Nephron (organoid): ENCODE results near the gene PLXNA4.

ENCODE experiments used
- H3K27ac Mint-ChIP-seq, 3 experiments: 2 replicates each; pipeline ENCODE4 v1.8.0; 2020; ENCODE audit warnings: mixed read lengths in 3 of 3, mild to moderate bottlenecking in 2 of 3, moderate library complexity in 1 of 3
- H3K27me3 Mint-ChIP-seq: 2 replicates; pipeline ENCODE4 v1.8.0; 2021; ENCODE audit warnings: low read depth, mild to moderate bottlenecking, moderate library complexity, mixed read lengths
- H3K36me3 Mint-ChIP-seq: 2 replicates; pipeline ENCODE4 v1.8.0; 2020; ENCODE audit warnings: low read depth, mixed read lengths
- H3K4me1 Mint-ChIP-seq: 2 replicates; pipeline ENCODE4 v1.8.0; 2020; ENCODE audit warnings: mixed read lengths
- H3K4me3 Mint-ChIP-seq, 3 experiments: 2 replicates each; pipeline ENCODE4 v1.8.0; 2020; ENCODE audit warnings: mild to moderate bottlenecking in 3 of 3, mixed read lengths in 3 of 3, moderate library complexity in 2 of 3
- H3K9me3 Mint-ChIP-seq: 2 replicates; pipeline ENCODE4 v1.8.0; 2020; ENCODE audit warnings: mixed read lengths
- CTCF ChIP-seq, 3 experiments: fragments of 200-600 bp; sonication (generic); IDR thresholded peaks; one replicate each; pipeline ENCODE4 v1.5.0; 2021; ENCODE audit warnings: antibody characterized with exemption in 3 of 3; ENCODE audit not compliant: unreplicated experiment in 3 of 3

PLXNA4 gene

GRCh38 chr7:132328760-132329159, 247.5 kb downstream of the PLXNA4 start:
- no peak for TF ChIP-seq CTCF (IDR thresholded peaks at IDR 0.05; ENCODE audit: unreplicated experiment in 3 of 3)
- no peaks in the 10 kb centered on the region for H3K9me3 Mint-ChIP-seq
- no peaks in the 10 kb centered on the region for H3K4me1 Mint-ChIP-seq
- H3K4me3 Mint-ChIP-seq, result no peak overlapping the region
- no peaks in the 10 kb centered on the region for H3K36me3 Mint-ChIP-seq
- no peak overlapping the region for H3K27ac Mint-ChIP-seq
- H3K27me3 Mint-ChIP-seq, result peaks cover 52% of the 10 kb centered on the region

- Mint-ChIP-seq H3K9me3 (no peaks in the 10 kb centered on the region), H3K27me3 (peaks cover 55% of the 10 kb centered on the region), H3K4me1 (no peaks in the 10 kb centered on the region), H3K36me3 (no peaks in the 10 kb centered on the region), H3K4me3 (no peak overlapping the region), H3K27ac (no peak overlapping the region)
- TF ChIP-seq CTCF (IDR thresholded peaks at IDR 0.05; ENCODE audit: unreplicated experiment in 3 of 3), result no peak
These were observed 248.1 kb downstream of the PLXNA4 start for GRCh38 chr7:132328047-132328620.

- Mint-ChIP-seq H3K4me3 (no peak overlapping the region), H3K36me3 (no peaks in the 10 kb centered on the region), H3K27me3 (peaks cover 61% of the 10 kb centered on the region), H3K27ac (no peak overlapping the region), H3K4me1 (no peaks in the 10 kb centered on the region), H3K9me3 (no peaks in the 10 kb centered on the region)
- TF ChIP-seq CTCF (IDR thresholded peaks at IDR 0.05; ENCODE audit: unreplicated experiment in 3 of 3), result no peak
These were observed 249.2 kb downstream of the PLXNA4 start for GRCh38 chr7:132326878-132327589.

- Mint-ChIP-seq H3K27ac (no peak overlapping the region), H3K36me3 (no peaks in the 10 kb centered on the region), H3K9me3 (no peaks in the 10 kb centered on the region), H3K27me3 (peaks cover 85% of the 10 kb centered on the region), H3K4me3 (no peak overlapping the region), H3K4me1 (peaks cover 11% of the 10 kb centered on the region)
- TF ChIP-seq CTCF (IDR thresholded peaks at IDR 0.05; ENCODE audit: unreplicated experiment in 3 of 3), result no peak
These were observed 253.3 kb downstream of the PLXNA4 start for GRCh38 chr7:132322970-132323369.

- no peaks in the 10 kb centered on the region for H3K36me3 Mint-ChIP-seq
- no peak overlapping the region for H3K27ac Mint-ChIP-seq
- peaks cover 22% of the 10 kb centered on the region for H3K4me1 Mint-ChIP-seq
- H3K27me3 Mint-ChIP-seq, result peaks cover 78% of the 10 kb centered on the region
- no peak for TF ChIP-seq CTCF (IDR thresholded peaks at IDR 0.05; ENCODE audit: unreplicated experiment in 3 of 3)
- peaks cover 3% of the 10 kb centered on the region for H3K9me3 Mint-ChIP-seq
- H3K4me3 Mint-ChIP-seq, result no peak overlapping the region
These were observed 254.9 kb downstream of the PLXNA4 start for GRCh38 chr7:132321387-132321786.

- TF ChIP-seq CTCF (IDR thresholded peaks at IDR 0.05; ENCODE audit: unreplicated experiment in 3 of 3), result no peak
- Mint-ChIP-seq H3K36me3 (no peaks in the 10 kb centered on the region), H3K4me1 (peaks cover 22% of the 10 kb centered on the region), H3K9me3 (peaks cover 3% of the 10 kb centered on the region), H3K27me3 (peaks cover 64% of the 10 kb centered on the region), H3K4me3 (no peak overlapping the region), H3K27ac (peak overlapping the region in 1 of 3 experiments; percentile 5)
These were observed 256.8 kb downstream of the PLXNA4 start for GRCh38 chr7:132319481-132319880.
